Occipital lobe (tissue), 2 donors: ENCODE results near the gene TGM4. TPM values are rescaled to one million over a fixed set of nuclear protein-coding genes. Genes with fewer than 3 reads are reported as not detected.
"Not testable (repeated sequence)": the region's sequence is repeated elsewhere in the genome, so short reads cannot be mapped to it uniquely, and the experiment has no call there.

Experiments used
- DNase-seq: peaks from one replicate; lab custom pipeline; 2025; lab: John Stamatoyannopoulos, UW
- total RNA-seq: library from RNA; depleted of rRNA; stranded (reverse); fragments of >200 nt; gene quantifications from one replicate; pipeline ENCODE4 v1.2.3, GENCODE V29; 2014

The TGM4 gene
- total RNA-seq, 1 donor from 2014 or later: not detected

- DNase-seq: no peak
These were observed 40.5 kb downstream of the TGM4 start for GRCh38 chr3:44914936-44915335.

GRCh38 chr3:44915702-44916438 lies 41.5 kb downstream of the TGM4 start:
- DNase-seq: no peak

DNA sequence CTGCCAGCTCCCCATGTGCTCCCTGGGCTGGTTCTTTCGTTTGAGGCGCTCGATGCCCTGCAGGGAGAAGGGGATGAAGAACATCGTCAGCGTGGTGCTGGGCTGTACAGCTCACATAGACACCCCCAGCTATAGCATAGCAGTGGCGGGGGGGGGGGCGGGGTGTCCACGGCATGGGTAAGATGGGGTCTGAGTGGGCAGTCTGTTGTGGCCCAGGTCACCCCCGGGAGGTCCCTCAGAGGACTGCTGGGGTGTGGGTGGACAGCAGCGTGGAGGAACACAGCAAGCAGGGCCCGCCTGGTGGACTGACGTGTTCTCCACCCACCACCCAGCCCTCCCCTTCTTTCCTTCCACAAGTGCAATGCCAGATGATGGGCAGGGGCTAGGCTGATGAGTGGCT lies 43.7 kb downstream of the TGM4 start:
- DNase-seq: no peak

DNA sequence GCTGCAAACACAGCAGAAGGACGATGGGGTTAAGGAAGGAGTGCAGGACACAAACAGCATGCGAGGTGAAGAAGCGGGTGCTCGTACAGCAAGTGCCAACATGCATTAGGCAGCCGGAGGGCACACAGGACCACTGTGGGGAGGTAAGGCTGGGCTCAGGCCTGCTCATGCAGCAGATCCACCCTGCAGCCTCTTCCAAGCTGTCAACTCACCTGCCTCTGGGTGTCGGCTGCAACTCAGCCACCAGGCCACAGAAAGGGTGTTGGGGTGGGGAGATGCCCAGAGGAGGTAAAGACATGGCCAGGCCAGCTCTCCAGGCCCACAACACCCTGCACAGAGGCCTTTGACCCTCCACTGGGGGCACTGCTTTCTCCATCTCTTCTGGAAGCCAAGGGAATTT lies 44.2 kb downstream of the TGM4 start:
- no peak for DNase-seq

GRCh38 chr3:44920081-44920480 lies 45.7 kb downstream of the TGM4 start:
- DNase-seq: no peak

DNA sequence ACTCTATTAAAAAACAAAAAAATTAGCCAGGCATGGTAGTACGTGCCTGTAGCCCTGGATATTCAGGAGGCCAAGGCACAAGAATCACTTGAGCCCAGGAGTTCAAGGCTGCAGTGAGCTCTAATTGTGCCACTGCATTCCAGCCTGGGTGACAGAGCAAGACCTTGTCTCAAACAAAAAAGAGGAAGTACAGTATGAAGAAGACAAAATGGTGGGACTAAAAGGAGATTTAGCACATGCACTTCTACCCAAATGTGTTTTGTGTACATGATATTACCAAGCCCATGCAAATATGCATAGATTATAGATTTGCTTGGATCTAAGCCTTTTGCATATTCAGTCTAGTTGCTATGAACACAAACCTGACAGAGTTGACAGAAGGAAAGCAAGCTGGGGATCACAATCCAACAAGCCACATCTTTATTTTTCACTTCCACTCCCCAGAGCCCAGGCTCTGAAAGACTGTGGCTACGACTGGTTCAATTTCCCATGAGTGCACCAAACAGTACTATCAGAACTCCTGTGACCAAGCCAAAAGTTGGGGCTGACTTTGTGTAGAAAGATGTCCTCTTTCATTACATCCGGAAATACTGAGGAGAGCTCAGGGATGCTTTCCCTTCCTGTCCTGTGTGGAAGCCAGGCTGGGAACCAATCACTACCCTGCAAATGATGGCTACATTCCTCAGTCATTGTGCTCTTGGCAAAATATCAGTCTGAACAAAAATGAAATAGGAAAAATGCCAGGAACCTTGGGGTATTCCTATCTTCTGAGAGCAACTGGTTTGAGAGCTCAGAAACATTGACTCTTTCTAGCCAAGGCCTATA lies 49.4 kb downstream of the TGM4 start:
- DNase-seq: no peak

DNA sequence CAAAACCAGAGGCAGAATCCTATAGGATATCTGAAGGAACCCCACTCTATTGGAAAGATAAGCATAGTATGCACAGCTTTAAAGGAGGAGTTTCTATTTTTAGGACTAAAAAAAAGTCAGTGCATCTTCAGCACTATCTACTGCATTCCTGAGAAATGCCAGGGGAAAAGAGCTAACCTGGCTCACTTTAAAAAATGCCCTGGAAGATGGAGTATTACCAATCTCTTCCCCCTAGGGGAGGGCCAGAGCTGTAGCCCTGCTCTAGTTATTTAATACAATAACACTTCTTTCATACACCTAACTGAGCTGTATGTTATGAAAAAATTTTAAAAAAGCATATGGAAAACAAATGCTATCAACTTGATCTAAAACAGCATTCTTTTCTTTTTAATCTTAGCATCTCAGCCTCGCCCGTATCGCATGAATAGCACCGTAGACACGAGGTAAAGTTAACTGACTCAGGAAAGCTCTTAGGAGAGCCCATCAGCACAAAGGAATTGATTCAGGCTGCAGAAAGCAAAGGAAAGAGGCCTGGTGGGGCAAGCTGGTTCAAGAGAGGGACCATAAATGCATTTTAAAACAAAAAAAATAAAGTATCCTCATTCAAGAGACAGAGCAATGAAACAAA lies 50.2 kb downstream of the TGM4 start:
- DNase-seq: no peak

GRCh38 chr3:44926172-44926571 lies 51.8 kb downstream of the TGM4 start:
- no peak for DNase-seq

GRCh38 chr3:44926921-44927320 lies 52.5 kb downstream of the TGM4 start:
- DNase-seq: no peak

DNA sequence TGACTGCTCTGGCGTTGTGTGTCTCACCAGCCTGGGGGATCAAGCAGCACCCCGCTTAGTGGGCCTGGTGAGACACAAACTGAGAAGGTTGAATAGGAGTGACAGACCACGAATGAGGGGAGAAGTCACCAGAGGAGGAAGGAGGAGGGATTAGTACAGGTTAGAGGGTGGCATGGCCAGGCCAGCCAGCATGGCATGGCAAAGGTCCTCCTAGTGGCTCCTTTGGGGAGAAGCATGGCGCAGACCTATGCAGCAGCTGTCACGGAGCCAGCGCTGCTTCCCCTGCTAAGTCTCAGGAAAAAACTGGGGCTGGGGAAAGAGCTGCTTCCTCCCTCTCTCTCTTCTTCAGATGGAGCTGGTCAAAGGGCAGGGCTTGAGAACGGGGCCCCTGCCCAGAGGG lies 53.0 kb downstream of the TGM4 start:
- DNase-seq: no peak

DNA sequence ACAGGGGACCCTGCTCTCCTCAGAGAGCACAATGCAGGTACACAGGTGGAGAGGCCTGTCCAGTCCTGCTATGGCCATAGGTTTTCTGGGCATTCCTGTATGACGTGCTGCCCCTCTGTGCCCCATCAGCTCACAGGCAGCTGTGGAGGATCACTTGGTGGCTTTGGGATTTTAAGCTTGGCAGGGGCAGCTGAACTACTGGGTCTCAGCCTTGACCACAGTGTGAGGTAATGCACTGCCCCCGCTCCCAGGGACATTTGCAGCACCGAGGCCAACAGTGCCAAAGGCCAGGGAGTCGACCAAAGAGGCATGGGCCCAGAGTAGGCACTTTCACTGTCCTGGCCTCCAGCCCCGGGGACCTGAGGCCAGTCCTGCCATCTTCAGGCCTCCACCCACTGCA lies 55.4 kb downstream of the TGM4 start:
- no peak for DNase-seq

- no peak for DNase-seq
These were observed 56.5 kb downstream of the TGM4 start for GRCh38 chr3:44930911-44931310.

DNA sequence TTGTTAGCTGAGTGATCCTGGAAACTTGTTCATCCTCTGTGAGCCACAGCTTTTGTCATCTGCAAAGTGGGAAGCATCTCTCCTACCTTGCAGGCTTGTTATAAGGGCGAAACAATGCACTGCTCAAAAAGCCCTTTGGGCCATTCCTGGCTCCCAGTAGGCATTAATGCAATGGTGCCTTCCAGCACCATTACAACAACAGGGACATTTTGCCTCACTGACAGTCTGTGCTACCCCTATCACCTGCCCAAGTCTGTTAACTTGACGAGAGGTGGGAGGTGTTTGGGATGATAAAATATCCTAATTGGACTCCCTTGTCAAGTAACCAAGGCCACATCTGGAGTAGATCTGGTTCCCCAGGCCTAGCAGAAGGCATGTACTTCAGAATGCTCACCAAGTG lies 57.4 kb downstream of the TGM4 start:
- DNase-seq: no peak

GRCh38 chr3:44932271-44932670 lies 57.9 kb downstream of the TGM4 start:
- DNase-seq: no peak

DNA sequence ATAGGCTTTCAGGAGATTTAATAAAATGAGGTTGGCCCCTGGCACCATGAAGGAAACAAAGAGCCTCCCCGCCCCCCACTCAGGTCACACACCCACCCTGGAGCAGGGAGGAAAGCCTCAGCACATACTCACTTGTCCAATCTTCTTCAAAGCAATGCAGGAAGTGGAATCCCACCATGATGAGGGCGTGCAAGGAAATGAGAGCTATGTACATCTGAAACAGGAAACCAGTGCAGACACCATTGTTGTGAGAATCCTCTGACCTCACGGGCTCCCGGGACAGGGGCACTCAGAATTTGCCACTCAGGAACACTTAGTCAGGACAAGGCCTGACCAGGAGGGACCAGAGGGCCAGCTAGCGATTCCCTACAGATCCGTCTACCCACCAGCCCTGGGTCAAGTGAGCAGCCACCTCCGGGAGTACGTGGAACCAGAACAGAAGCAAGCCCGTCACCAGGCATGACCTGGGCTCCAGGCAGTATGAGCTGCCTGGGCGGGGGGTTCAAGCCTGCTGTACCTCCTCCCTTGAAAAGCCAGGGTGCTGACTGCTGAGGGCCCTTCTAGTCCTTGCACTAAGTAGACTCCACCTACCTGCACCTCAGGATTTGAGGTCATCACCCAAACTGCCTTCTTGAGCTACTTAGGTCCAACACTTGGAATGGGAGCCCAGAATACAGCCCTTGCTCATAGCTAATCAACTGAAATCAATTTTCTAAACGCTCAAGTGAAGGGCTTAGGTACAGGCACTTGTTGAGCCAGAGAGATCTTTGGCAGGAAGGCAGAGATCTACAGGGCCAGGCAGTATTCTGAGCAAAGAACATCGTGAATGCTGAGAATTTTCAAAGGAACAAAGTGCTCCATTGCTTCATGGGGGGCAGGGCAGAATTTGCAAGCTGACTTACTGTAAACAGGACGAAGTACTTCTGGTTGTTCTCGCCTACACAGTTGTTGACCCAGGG lies 58.9 kb downstream of the TGM4 start:
- no peak for DNase-seq

DNA sequence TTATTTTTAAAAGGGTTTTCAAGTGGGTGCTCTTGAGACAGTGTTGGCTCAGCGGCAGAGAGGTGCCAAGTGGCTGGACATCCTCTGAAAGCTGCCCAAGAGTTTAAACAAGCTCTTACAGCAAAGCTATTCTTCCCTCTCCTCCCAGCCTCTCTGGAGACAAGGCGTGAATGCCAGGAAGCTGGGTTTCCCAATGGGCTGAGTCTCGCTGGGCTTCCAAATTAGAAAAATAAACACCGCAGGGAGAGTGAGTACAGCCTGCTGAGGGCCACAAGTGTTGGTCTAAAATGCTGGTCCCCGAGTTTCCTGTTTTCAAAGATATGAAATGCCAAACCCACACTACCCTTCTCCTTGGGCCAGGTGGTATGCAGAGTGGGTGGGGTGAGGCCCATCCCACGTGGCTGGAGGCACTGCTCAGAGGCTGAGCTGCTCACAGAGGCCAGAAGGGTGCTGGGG lies 65.2 kb downstream of the TGM4 start:
- peak; percentile 6 for DNase-seq

GRCh38 chr3:44942202-44942921 lies 68.0 kb downstream of the TGM4 start:
- DNase-seq: no peak

- DNase-seq: no peak
These were observed 73.8 kb downstream of the TGM4 start for GRCh38 chr3:44948239-44948638.

DNA sequence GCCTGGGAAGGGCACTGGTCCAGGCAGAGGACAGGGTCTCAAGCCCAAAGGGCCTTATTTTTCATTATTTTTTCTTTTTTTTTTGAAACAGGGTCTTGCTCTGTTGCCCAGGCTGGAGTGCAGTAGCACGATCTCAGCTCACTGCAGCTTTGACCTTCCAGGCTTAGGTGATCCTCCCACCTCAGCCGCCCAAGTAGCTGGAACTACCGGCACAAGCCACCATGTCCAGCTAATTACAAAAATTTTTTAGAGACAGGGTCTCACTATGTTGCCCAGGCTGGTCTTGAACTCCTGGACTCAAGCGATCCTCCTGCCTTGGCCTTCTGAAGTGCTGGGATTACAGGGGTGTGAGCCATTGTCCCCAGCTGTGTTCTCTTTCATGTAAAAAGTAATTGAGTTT lies 75.4 kb downstream of the TGM4 start:
- DNase-seq: not testable (repeated sequence)

DNA sequence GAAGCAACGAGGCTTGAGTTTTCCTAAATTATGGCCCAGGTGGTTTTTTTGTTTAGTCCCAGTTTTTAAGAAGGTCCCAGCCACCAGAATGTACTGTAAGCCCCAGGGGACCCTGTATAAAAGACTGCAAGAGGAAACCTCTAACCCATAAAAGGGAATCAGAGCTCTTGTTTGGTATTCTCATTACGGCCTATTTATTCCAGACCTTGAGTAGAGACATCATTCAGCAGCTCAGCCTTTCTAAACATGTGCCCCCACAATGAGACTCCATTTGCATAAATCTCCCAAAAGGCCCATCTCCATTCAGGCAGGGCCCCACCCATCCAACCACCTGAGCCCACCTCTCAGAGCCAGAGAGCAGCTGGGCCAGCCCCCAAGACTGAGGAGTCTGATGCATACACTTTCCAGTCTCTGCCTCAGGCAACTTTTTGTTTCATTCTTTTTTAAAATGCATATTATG lies 75.9 kb downstream of the TGM4 start:
- no peak for DNase-seq
